GM18517 (cell line): ENCODE measurements around the gene BID.

Experiments used
- ATAC-seq: cut with Tn5 transposase; IDR thresholded peaks from one replicate; pipeline ENCODE4 v1.9.1; 2021; ENCODE audit warnings: mild to moderate bottlenecking, moderate library complexity; ENCODE audit not compliant: unreplicated experiment

The BID gene

DNA sequence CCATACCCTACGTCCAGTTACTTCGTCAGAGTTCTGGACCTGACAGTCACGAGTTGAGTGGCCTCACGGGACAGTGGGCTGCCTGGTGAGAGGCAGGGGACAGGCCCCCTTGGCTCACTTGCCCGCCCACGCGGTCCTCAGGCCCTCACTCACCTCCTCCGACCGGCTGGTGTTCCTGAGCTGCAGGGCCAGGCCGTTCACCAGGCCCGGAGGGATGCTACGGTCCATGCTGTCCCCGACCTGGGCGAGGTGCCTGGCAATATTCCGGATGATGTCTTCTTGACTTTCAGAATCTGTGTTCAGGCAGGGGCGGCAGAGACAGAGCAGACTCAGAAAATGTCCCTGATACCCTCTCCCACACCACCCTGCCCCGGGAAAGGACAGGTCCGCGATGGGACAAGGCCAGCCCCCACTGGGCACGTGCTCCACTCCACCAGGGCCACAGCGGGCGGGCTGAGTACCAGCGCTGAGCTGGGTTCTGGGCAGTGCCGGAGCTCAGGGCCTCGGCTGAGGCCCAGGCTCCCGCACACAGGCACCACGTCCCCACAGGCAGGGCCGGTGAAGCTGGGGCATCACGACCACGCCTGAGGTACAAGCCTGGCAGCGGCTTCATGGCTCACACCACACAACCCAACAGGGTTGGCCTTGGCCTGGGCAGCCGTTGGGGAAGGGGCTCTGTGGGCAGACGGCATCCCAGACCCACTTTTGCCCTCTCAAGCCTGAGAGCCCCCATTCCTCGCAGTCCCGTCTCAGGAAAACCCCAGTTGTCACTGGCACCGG, 34.9 kb downstream of the BID start:
- no peak for ATAC-seq

GRCh38 chr22:17738386-17739128, 35.7 kb downstream of the BID start:
- no peak for ATAC-seq

GRCh38 chr22:17734187-17734586, 40.1 kb downstream of the BID start:
- no peak for ATAC-seq

DNA sequence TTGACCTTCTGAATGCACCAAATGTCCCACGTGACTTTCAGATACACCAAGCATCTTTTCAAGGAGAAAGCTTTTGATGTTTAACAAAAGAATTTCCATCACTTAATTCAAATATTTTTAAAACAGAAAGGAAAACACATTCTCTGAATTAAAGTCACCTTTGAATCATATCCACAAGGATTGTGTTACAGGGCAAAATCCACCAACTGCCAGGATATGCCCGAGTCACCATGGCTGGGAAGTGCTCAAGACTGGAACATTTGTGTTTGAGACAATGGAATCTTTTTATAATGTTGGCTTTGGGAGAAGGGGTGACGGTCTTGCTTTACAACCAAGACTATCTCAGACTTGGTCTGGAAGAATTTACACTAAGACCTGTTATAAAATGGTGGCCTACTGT, 40.8 kb downstream of the BID start:
- no peak for ATAC-seq

DNA sequence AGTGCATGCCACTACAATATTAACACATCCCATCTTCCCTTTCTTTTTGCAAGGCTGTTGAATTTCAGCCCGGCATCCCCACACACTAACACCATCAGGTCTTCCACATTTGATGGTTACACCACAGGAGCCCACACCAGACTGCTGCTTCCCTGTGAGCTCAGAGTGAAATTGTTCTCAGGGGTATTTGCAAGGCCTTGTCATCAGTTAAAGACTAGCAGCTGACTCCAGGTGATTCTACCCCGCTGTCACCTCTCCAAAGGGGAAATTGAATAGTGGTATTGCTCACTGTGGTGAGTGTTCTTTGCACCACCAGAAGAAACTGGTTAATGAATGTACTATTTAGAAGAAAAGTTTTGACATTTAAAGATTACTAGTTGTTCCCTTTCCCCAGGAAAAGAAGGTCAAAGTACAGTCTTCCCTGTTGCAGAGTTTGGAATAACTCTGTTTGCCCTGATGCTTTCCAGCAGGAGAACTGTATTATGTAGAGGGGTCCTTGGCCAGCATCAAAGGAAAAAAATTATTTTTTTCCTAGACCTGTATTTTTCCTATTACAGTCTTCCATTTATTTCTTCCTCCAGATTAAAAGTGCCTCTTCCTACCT, 41.9 kb downstream of the BID start:
- no peak for ATAC-seq

- ATAC-seq = no peak
Measured at GRCh38 chr22:17729561-17729960, 44.7 kb downstream of the BID start.

GRCh38 chr22:17728786-17729185, 45.5 kb downstream of the BID start:
- no peak for ATAC-seq

DNA sequence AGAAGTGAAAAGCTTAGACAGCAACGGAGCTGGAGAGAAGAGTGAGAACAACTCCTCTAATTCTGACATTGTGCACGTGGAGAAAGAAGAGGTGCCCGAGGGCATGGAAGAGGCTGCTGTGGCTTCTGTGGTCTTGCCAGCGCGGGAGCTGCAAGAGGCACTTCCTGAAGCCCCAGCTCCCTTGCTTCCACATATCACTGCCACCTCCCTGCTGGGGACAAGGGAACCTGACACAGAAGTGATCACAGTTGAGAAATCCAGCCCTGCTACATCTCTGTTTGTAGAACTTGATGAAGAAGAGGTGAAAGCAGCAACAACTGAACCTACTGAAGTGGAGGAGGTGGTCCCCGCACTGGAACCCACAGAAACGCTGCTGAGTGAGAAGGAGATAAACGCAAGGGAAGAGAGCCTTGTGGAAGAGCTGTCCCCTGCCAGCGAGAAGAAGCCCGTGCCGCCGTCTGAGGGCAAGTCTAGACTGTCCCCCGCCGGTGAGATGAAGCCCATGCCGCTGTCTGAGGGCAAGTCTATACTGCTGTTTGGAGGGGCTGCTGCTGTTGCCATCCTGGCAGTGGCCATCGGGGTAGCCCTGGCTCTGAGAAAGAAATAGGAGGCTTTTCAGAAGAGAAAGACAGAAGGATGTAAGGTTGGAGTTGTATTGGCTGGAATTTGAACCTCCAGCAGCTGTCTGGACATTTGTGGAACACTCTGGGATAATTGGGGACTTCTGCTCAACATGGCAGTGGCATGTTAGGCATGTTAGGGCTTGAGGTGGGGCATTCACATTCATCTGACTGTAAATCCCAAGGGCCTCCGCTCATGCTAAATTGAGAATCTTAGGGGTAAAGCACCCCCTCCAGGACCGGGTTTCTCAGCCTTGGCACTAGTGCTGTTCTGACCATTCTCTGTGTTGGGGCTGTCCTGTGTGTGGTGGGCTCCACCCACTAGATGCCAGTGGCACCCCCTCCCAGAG, 47.1 kb downstream of the BID start:
- no peak for ATAC-seq

DNA sequence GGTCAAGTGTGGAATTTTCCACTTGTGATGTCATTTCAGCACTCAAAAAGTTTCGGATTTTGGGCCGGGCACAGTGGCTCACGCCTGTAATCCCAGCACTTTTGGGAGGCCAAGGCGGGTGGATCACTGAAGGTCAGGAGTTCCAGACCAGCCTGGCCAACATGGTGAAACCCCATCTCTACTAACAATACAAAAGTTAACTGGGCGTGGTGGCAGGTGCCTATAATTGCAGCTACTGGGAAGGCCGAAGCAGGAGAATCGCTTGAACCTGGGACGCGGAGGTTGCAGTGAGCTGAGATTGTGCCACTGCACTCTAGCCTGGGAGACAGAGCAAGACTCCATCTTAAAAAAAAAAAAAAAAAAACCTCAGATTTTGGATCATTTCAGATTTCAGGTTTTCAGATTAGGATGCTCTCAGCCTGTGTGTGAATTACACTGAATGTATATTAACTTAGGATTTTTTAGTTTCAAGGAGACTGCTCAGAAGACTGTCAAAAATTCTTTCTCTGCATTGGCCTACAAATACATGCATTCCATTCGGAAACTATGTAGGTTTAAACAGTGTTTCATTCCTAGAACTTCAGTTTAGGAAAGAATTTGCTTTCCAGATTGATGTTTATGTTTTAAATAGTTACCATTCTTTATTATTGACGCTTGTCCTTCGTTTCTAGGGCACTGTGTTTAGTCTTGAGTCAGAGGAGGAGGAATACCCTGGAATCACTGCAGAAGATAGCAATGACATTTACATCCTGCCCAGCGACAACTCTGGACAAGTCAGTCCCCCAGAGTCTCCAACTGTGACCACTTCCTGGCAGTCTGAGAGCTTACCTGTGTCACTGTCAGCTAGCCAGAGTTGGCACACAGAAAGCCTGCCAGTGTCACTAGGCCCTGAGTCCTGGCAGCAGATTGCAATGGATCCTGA, 48.0 kb downstream of the BID start:
- no peak for ATAC-seq

- no peak for ATAC-seq
Measured at GRCh38 chr22:17725500-17725796, 48.8 kb downstream of the BID start.

GRCh38 chr22:17724678-17725499, 49.4 kb downstream of the BID start:
- ATAC-seq = no peak

GRCh38 chr22:17724241-17724640, 50.0 kb downstream of the BID start:
- no peak for ATAC-seq

DNA sequence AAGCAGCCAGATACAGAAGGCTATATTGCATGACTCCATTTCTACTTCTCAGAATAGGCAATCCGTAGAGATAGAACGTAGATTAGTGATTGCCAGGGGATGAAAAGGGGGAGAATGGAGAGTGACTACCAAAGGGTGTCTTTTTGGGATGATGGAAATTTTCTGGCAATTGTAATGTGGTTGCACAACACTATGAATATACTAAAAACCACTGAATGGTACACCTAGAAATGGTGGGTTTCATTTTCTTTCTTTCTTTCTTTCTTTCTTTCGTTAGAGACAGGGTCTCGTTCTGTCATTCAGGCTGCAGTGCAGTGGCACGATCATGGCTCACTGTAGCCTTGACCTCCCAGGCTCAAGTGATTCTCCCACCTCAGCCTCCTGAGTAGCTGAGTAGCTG, 54.4 kb downstream of the BID start:
- no peak for ATAC-seq

- no peak for ATAC-seq
Measured at GRCh38 chr22:17717708-17718107, 56.6 kb downstream of the BID start.

- no peak for ATAC-seq
Measured at GRCh38 chr22:17716529-17716928, 57.7 kb downstream of the BID start.

DNA sequence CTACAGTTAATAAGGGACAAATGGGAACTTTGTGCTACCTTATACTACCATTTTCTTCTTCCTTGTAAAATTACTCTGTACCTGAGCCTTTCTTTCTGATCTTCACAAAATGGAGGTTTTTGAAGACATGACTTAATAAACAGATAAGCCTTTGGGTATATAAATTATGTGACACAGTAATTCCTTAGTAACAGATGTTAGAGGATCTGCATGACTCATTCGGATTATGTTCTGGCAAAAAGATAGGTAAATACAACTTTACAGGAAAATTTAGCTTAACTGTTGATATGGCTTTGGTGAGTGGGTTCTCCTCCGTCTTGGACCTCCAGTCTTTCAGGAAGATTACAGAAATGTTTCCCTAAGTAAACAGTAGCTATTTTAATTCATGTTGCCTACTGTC, 61.8 kb downstream of the BID start:
- no peak for ATAC-seq

DNA sequence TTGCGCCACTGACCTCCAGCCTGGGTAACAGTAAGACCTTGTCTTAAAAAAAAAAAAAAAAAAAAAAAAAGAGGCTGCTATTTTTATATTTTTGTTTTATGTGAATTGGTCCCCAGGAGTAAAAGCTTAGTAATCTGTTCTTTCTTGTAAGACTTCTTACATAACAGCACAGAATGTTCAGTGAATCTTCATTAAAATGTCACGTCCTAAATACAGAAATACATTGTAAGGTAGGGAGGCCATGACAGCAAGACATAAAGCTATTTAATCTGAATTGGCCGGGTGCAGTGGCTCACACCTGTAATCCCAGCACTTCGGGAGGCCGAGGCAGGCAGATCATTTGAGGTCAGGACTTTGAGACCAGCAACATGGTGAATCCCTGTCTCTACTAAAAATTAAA, 64.2 kb downstream of the BID start:
- no peak for ATAC-seq

- ATAC-seq = no peak
Measured at GRCh38 chr22:17707526-17707925, 66.7 kb downstream of the BID start.

- ATAC-seq = no peak
Measured at GRCh38 chr22:17706947-17707346, 67.3 kb downstream of the BID start.
